ENCODE data around the gene ALDH2. TPM values are rescaled to one million over a fixed set of nuclear protein-coding genes. Genes with fewer than 3 reads are reported as not detected.
A peak's percentile ranks its signal among the peaks of the same experiment; 100 is the strongest.

The ALDH2 gene
- total and polyA plus RNA-seq, 9 of the 15 experiments (the other 6 are each of a cell fraction or from before 2014, with no cell fraction given) = 1.9 to 22.5 (median 12.2) TPM

- ChIA-PET POLR2A (no interaction called here), CTCF (ENCODE audit: low intra/inter-chr PET ratio) (no interaction called here)
- H2AFZ ChIP-seq (ENCODE audit: low read depth, low read length) = no peak overlapping the region
- H3K27ac ChIP-seq (ENCODE audit: extremely low read depth, low read depth, low read length) = no peak overlapping the region
- H3K4me2 ChIP-seq (ENCODE audit: insufficient read depth, low read length) = no peak overlapping the region
- no peak overlapping the region for H3K9ac ChIP-seq (ENCODE audit: insufficient read depth in 1 of 2, low read depth in 2 of 2, low read length in 2 of 2)
- intact Hi-C loops (cut with micrococcal nuclease) (no loop called here), in situ Hi-C loops (cut with MboI) (no loop called here)
- FAIRE-seq (no peak), ATAC-seq (no peak), DNase-seq (ENCODE audit: extremely low read depth in 1 of 4, low spot score in 3 of 4) (no peak)
- TF ChIP-seq YY1 (IDR thresholded peaks at IDR 0.05; ENCODE audit: borderline replicate concordance in 1 of 3, control insufficient read depth in 1 of 3, extremely low read depth in 1 of 3, insufficient read depth in 3 of 3, insufficient read length in 1 of 3, insufficient replicate concordance in 2 of 3, low read depth in 1 of 3, low read length in 2 of 3) (peak; percentile 55 to 91 (median 73)), ZBTB40 (IDR thresholded peaks at IDR 0.05) (no peak), ZBTB40 (CRISPR knock-in tag; IDR thresholded peaks at IDR 0.05) (no peak)
- no peaks in the 10 kb centered on the region for H3K79me2 ChIP-seq (ENCODE audit: control insufficient read depth, insufficient read depth, low read length)
- H3K27me3 ChIP-seq (ENCODE audit: control insufficient read depth in 2 of 2, insufficient read depth in 2 of 2, low read length in 2 of 2) = no peaks in the 10 kb centered on the region
- H3K4me1 ChIP-seq (replicated peaks in 1 of 2; ENCODE audit: control insufficient read depth in 2 of 2, insufficient read depth in 2 of 2, low read length in 2 of 2) = peaks cover 12 to 15% of the 10 kb centered on the region in 2 experiments
- no TSS peak for BruUV-seq (replicated peaks)
- no peaks in the 10 kb centered on the region; the same call in 1 of the 2 replicates for H3K9me3 ChIP-seq (replicated peaks; ENCODE audit: control insufficient read depth, insufficient read depth, low read depth, low read length)
- no peak overlapping the region for H3K4me3 ChIP-seq
- peaks cover 7% of the 10 kb centered on the region; the same call in 1 of the 3 replicates for H3K36me3 ChIP-seq (ENCODE audit: control insufficient read depth, insufficient read depth, low read length)
- WGBS (ENCODE audit: insufficient coverage, low coverage, missing lambda C conversion rate) = 47% methylated on average over 2 of the region's 2 CpGs
- H4K20me1 ChIP-seq (replicated peaks; ENCODE audit: control insufficient read depth, insufficient read depth, low read length) = no peaks in the 10 kb centered on the region
- H3K9me1 ChIP-seq (ENCODE audit: control insufficient read depth, insufficient read depth, low read length) = no peaks in the 10 kb centered on the region
These were observed 14.4 kb downstream of the ALDH2 start for GRCh38 chr12:111781085-111781658.

All from K562 (cell line).